ENCODE data around the gene UQCR10. TPM values are rescaled to one million over a fixed set of nuclear protein-coding genes. Genes with fewer than 3 reads are reported as not detected.

UQCR10 gene
- 100 to 1,000 TPM in 3 of 4 donors, 10 to 100 TPM in 1; 82.7 to 153 (median 140) TPM for polyA plus RNA-seq (ENCODE audit: insufficient read length in 4 of 4)

GRCh38 chr22:29767171-29768051, at the start of gene UQCR10:
UQCR10 (plus strand) TSS chr22:29767369; CDS start chr22:29767399, 30 bp downstream.
- DNase-seq (ENCODE audit: low read depth in 4 of 4, low spot score in 3 of 4): peak; percentile 78 to 86 (median 82)

GRCh38 chr22:29717789-29718188, 49.4 kb upstream of the UQCR10 start:
- no peak for DNase-seq (ENCODE audit: low read depth in 4 of 4, low spot score in 3 of 4)

- no peak for DNase-seq (ENCODE audit: low read depth in 4 of 4, low spot score in 3 of 4)
Observed at GRCh38 chr22:29718949-29719898, 47.9 kb upstream of the UQCR10 start.

GRCh38 chr22:29719899-29720645, 47.1 kb upstream of the UQCR10 start, which contains the start of gene CABP7:
CABP7 (plus strand) TSS chr22:29720003; CDS start chr22:29720425, 422 bp downstream.
- DNase-seq (ENCODE audit: low read depth in 4 of 4, low spot score in 3 of 4): no peak

- DNase-seq (ENCODE audit: low read depth in 4 of 4, low spot score in 3 of 4): no peak
Observed at GRCh38 chr22:29720811-29721323, 46.3 kb upstream of the UQCR10 start.

GRCh38 chr22:29722151-29722550, 45.0 kb upstream of the UQCR10 start:
- DNase-seq (ENCODE audit: low read depth in 4 of 4, low spot score in 3 of 4): no peak

GRCh38 chr22:29722587-29722986, 44.6 kb upstream of the UQCR10 start:
- no peak for DNase-seq (ENCODE audit: low read depth in 4 of 4, low spot score in 3 of 4)

GRCh38 chr22:29723766-29724165, 43.4 kb upstream of the UQCR10 start:
- DNase-seq (ENCODE audit: low read depth in 4 of 4, low spot score in 3 of 4): no peak

DNA sequence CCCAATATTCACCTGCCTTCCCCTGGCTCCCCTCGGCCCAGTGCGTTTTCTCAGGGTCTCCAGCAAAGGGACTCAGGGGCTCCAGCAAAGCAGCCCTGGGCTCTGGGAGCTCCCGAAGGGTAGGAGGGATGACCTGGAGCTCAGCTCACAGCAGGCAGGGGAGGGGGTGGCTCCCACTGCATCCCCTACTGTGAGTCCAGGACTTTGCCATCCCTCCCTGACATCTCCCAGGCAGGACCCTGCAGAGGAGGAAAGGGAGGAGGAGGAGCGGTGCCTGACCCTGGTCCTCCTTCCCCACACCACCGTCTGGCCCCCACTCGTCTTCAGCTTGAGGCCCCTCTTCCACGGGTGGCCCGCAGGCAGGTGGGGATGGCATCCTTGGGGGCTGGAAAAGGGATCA, 42.3 kb upstream of the UQCR10 start:
- DNase-seq (ENCODE audit: low read depth in 4 of 4, low spot score in 3 of 4): no peak

- DNase-seq (ENCODE audit: low read depth in 4 of 4, low spot score in 3 of 4): no peak
Observed at GRCh38 chr22:29726106-29726505, 41.1 kb upstream of the UQCR10 start.

DNA sequence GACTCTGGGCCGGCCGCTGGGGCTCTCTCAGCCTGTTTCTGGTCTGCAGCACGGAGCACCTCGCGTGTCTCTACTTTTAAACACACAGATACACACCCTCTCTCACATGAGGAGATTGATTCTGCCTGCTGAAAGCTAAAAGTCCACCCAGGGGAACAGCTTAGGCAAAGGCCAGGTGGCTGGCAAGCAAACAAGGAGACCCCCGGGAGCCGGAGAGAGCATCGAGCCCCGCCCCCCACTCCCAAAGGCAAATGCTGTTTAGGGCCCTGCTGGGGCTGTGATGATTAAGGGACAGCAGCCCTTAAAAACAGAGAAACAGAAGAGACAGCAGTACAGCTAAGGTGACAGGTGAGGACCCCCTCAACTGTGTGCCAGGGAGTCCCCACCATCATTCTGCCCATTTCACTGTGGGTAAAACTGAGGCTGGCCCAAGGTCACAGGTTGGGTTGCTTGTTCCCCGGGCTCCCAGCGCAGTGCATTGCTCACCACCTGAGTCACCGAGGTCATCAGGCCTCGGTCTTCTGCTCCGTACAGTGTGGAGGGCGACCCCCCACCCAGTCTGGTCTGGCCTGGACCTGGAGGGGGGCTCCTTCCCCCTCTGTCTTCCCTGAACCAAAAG, 40.5 kb upstream of the UQCR10 start:
- DNase-seq (ENCODE audit: low read depth in 4 of 4, low spot score in 3 of 4): no peak

DNA sequence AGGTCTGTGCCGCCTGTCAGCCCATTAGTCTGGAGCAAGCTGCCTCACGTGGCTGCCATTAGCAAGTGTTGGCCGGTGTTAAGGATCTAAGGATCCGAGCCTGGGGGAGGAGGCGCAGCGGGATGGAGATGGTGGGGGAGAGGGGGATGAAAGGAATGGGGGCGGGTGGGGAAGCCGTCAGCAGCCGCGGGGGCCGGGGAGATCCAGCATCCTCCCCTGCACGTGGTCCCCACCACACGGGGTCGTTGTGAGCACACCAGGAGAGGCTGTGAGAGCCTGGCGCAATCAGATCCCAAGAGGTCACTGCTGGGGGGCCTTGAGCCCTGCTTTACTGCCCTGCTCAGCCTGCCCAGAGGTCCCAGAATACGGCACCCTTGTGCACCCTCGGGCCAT, 40.0 kb upstream of the UQCR10 start:
- no peak for DNase-seq (ENCODE audit: low read depth in 4 of 4, low spot score in 3 of 4)

DNA sequence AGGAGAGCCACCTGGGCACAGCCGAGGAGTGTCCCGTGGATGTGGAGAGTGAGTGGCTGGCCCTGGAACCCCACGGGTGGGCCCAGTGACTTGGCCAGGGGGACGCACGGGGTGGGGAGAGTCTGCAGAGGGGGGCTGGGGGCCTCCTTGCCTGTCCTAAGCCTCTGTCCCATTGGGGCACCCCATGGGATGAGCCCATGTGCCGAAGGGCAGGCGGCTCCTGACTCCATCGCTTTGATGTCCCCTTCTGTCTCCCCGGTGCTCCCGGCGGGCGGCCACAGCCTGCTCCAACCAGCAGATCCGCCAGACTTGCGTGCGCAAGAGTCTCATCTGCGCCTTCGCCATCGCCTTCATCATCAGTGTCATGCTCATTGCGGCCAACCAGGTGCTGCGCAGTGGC, 38.0 kb upstream of the UQCR10 start:
- no peak for DNase-seq (ENCODE audit: low read depth in 4 of 4, low spot score in 3 of 4)

DNA sequence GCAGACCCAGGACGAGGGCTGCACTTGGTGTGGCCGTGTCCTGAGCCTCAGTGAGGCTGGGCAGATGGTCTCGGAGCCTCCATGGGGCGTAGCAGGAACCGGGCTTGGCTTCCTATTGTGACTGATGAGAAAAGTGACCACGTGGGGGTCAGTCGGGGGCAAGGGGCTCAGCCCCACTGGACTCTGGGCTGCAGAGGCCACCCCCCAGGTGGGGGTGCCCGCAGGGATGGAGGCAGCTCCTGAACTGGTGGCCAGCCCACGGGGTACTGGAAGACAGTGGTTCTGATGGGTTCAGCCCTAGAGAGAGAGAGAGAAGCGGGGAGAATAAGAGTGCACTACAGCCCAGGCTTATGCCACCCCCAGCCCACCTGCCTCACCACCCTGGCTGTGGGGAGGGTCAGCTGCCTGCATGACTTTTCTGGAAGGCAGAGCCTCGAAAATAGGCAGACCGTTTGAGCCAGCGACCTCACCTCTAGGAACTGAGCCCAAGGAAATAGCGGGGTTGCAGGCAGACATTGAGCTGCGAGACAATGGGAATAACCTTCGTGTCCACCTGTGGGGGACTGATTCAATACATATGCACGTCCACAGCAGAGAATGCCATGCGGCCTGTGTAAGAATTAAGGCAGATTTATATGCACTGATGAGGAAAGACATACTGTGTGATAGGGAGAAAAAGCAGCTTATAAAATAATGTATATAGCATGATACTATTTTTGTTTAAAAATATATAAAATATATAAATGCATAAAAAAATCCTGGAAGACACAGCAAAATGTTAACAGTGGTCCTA, 35.9 kb upstream of the UQCR10 start:
- no peak for DNase-seq (ENCODE audit: low read depth in 4 of 4, low spot score in 3 of 4)

GRCh38 chr22:29732883-29733282, 34.3 kb upstream of the UQCR10 start:
- DNase-seq (ENCODE audit: low read depth in 4 of 4, low spot score in 3 of 4): no peak

DNA sequence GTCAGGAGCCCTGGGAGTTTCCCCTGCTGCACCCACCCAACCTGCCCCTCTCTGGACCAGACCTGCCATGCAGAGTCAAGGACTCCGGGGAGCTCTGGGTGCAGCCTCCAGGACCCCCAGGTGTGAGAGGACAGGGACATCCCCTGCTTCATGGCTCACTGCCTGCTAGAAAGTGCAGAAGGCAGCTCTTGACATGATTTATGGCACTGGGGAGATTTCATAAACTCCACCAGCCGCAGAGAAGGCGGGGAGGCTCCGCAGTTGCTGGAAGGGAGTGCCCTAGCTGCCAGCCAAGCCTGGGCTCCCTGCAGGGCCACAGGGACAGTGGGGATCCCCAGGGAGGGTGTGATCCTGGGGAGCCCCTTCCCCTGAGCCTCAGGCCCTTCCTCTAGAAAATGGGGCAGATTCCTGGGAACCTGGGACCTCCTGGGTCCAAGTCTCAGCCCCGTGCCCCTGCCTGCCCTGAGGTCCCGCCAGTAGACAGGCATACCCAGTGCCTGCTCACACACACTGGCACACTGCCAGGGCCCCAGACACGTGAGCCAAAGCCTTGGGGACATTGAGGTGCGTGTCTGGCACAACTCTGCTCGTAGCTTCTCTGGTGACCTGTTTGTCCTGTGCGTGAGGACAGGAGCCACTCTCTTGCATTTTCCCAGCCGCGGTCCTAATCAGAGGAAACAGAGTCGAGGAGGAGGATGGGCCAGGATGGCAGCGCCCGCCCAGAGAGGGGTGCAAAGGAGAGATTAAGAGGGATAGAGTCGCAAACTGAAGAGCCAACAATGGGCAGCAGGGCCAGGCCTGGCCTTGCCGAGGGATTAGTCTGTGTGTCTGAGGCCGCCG, 33.6 kb upstream of the UQCR10 start:
- DNase-seq (ENCODE audit: low read depth in 4 of 4, low spot score in 3 of 4): peak in 3 of 4 donors; percentile 34 to 56 (median 36)

DNA sequence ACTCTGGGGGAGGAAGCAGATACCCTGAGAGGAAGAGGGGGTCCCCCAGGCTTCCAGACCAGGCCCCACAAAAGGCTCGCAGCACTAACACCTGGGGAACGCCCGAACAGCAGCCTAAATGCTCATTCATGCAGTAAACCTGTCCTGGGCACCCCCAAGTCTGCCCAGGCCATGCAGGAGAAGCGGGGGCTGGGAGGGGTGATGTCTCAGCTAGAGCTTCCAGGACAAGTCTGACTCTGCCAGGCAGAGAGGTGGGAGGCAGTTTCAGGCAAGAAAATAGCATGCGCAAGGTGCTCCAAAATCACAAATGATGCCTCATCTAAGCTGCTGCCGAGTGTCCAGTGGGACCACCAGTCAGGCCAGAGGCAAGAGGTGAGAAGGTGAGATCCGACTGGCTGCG, 32.8 kb upstream of the UQCR10 start:
- DNase-seq (ENCODE audit: low read depth in 4 of 4, low spot score in 3 of 4): no peak

GRCh38 chr22:29734838-29735237, 32.3 kb upstream of the UQCR10 start:
- DNase-seq (ENCODE audit: low read depth in 4 of 4, low spot score in 3 of 4): no peak

All from left renal pelvis (tissue), 4 donors.